Activated CD8-positive, alpha-beta T cell treated with anti-CD3 and anti-CD28 coated beads for 36 hours (primary cell): ENCODE measurements around the gene DNAH1. TPM values are rescaled to one million over a fixed set of nuclear protein-coding genes. Genes with fewer than 3 reads are reported as not detected.

Experiments
- ATAC-seq: fragments of 200-7000 bp; cut with Tn5 transposase; one replicate; pipeline ENCODE4 v1.10.0; 2021; ENCODE audit warnings: mild to moderate bottlenecking, moderate library complexity
- CTCF ChIA-PET: fragments of 350-600 bp; sonication (Branson Sonifier 250); formaldehyde crosslinking; loops from one replicate; lab custom pipeline; 2021; ENCODE audit warnings: antibody characterized with exemption; lab: Charles Lee
- POLR2A ChIA-PET: fragments of 350-600 bp; sonication (Branson Sonifier 250); formaldehyde crosslinking; loops from one replicate; lab custom pipeline; 2021; ENCODE audit warnings: antibody characterized with exemption; lab: Charles Lee
- DNase-seq: peaks from one replicate; pipeline ENCODE4 v3.0.0-alpha.2; 2020
- H3K27ac Mint-ChIP-seq: one replicate; pipeline ENCODE4 v1.8.0; 2021; ENCODE audit warnings: mild to moderate bottlenecking, mixed read lengths
- H3K27me3 Mint-ChIP-seq: one replicate; pipeline ENCODE4 v1.8.0; 2021; ENCODE audit warnings: mixed read lengths
- H3K36me3 Mint-ChIP-seq: one replicate; pipeline ENCODE4 v1.8.0; 2021; ENCODE audit warnings: low read depth, mixed read lengths
- H3K4me1 Mint-ChIP-seq: one replicate; pipeline ENCODE4 v1.8.0; 2021; ENCODE audit warnings: low read depth, mixed read lengths
- H3K4me3 Mint-ChIP-seq: one replicate; pipeline ENCODE4 v1.8.0; 2021; ENCODE audit warnings: mild to moderate bottlenecking, moderate library complexity, mixed read lengths
- H3K9me3 Mint-ChIP-seq: one replicate; pipeline ENCODE4 v1.8.0; 2021; ENCODE audit warnings: mixed read lengths
- intact Hi-C: fragments of 100-400 bp; cut with micrococcal nuclease; formaldehyde crosslinking; loops from one replicate; pipeline ENCODE4 v1.10.0; 2022
- total RNA-seq, 2 experiments: library from RNA; stranded (reverse); gene quantifications; one replicate each; pipeline ENCODE4 v1.2.3, GENCODE V29; 2021
- TF ChIP-seq, protein P1 (sequence below): fragments of 200-600 bp; IDR thresholded peaks from one replicate; pipeline ENCODE4 v1.8.0; 2022; ENCODE audit warnings: antibody characterized with exemption, mild to moderate bottlenecking

The DNAH1 gene
- total RNA-seq, 2 experiments from 2014 or later, result 9.2 to 10.2 TPM

DNA sequence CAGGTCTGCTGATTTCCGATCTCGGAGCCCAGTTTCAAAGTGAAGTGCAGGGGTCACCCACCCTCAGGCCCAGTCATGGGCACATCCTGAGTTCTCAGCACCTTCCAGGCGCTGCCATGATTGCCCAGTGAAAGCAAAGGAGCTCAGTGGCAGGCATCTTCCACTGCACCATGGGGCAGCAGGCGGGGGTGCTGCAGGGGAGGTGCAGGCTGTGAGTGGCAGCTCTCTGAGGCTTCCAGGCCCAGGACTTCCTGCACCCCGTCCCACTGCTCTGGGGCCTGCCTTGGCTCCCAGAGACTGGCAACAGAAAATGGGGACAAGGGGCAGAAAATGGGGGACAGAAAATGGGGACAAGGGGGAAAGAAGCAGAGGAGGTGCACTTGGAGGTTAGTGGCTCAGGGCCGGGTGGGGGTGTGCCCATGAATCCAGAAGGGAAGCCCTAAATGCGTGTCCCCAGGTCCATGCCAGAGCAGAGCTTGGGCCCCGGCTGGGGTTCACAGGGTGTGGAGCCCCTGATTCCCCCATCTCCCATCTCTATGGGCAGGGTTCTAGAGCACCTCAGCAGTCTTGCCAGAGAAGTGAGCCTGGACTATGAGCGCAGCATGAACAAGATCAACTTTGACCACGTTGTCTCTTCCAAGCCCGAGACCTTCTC lies 28.0 kb downstream of the DNAH1 start:
- ATAC-seq (no peak), DNase-seq (no peak)
- TF ChIP-seq, protein P1, sequence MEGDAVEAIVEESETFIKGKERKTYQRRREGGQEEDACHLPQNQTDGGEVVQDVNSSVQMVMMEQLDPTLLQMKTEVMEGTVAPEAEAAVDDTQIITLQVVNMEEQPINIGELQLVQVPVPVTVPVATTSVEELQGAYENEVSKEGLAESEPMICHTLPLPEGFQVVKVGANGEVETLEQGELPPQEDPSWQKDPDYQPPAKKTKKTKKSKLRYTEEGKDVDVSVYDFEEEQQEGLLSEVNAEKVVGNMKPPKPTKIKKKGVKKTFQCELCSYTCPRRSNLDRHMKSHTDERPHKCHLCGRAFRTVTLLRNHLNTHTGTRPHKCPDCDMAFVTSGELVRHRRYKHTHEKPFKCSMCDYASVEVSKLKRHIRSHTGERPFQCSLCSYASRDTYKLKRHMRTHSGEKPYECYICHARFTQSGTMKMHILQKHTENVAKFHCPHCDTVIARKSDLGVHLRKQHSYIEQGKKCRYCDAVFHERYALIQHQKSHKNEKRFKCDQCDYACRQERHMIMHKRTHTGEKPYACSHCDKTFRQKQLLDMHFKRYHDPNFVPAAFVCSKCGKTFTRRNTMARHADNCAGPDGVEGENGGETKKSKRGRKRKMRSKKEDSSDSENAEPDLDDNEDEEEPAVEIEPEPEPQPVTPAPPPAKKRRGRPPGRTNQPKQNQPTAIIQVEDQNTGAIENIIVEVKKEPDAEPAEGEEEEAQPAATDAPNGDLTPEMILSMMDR, result no peak
- H3K27me3 Mint-ChIP-seq, result no peaks in the 10 kb centered on the region
- H3K36me3 Mint-ChIP-seq, result no peaks in the 10 kb centered on the region
- intact Hi-C loops, result no loop called here
- no peak overlapping the region for H3K4me3 Mint-ChIP-seq
- H3K27ac Mint-ChIP-seq, result no peak overlapping the region
- CTCF ChIA-PET, result interaction anchor here (10.7 kb wide), 1 partner anchor 110 kb away, joined by 194 read pairs; the partner anchor contains the start of gene TWF2
- H3K4me1 Mint-ChIP-seq, result peaks cover 3% of the 10 kb centered on the region
- no peaks in the 10 kb centered on the region for H3K9me3 Mint-ChIP-seq
- POLR2A ChIA-PET, result interaction anchor here (0.8 kb wide), 1 partner anchor 125 kb away, joined by 3 read pairs; no protein-coding TSS in a partner anchor

DNA sequence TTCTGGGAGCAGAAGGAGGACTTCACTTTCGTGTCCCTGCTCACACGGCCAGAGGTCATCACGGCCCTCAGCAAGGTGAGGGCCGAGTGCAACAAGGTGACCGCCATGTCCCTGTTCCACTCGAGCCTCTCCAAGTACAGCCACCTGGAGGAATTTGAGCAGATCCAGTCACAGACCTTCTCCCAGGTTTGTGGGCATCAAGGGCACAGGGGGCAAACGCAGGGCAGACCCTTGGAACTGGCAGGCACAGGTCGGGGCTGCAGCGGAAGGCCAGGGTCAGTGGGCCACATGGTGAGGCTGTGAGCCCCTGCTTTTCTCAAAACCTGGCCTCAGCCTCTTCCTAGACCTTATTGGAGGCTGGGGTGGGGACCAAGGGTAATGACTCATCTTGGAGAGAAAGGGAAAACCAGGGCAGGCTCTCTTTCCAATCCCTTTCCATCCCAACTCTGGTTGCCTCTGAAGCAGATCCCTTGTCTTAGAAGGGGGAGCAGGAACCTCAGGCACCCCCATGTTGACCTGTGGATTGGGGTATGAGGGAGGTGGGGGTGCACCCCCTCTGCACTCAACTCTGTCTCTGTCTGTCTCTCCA lies 29.5 kb downstream of the DNAH1 start:
- ChIA-PET POLR2A (no interaction called here), CTCF (interaction anchor here (0.8 to 1.4 kb wide), 3 partner anchors 39 to 125 kb away, joined by 3 to 7 read pairs (median 3); no protein-coding TSS in a partner anchor)
- Mint-ChIP-seq H3K27me3 (no peaks in the 10 kb centered on the region), H3K4me1 (no peaks in the 10 kb centered on the region), H3K27ac (no peak overlapping the region), H3K36me3 (no peaks in the 10 kb centered on the region), H3K4me3 (no peak overlapping the region), H3K9me3 (no peaks in the 10 kb centered on the region)
- DNase-seq (no peak), ATAC-seq (no peak)
- intact Hi-C loops, result no loop called here
- TF ChIP-seq, protein P1, result no peak

DNA sequence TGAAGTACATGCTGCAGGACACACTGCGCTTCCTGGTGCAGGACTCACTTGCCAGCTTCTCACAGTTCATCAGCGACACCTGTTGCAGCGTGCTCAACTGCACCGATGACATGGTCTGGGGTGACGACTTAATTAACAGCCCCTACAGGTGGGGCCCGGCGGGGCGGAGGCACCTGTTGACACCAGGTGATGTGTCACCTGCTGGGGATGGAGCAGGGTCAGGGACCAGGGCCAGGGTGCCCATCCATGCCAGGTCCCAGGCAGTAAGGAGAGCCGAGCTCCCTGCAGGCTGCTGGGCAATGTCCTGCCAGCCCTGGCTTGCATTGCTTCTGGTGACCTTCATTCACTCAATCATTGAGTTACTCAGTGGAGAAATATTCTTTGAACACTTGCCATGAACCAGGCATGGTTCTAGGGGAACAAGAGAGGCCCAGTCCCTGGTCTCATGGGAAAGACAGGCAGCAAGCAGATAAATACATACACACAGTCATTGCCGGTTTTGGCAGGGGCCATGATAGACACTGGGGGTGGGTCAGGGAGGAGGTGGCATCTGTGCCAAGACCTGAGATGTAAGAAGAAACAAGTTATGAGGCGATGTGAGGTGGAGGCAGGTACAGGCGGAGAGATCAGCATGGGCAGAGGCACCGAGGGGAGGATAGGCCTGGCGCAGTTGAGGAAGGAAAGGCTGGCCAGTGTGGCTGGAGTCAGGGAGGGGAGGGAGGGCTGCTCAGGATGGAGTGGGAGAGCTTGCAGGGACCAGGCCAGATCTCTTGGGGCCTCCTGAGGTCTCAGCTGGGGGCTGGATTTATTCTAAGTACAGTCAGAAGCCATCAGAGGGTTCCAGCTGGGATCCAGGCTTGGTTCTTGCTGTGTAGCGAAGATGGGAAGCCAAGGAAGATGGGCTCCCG lies 30.8 kb downstream of the DNAH1 start:
- no peaks in the 10 kb centered on the region for H3K9me3 Mint-ChIP-seq
- intact Hi-C loops, result no loop called here
- H3K36me3 Mint-ChIP-seq, result no peaks in the 10 kb centered on the region
- ATAC-seq (no peak), DNase-seq (no peak)
- H3K27me3 Mint-ChIP-seq, result no peaks in the 10 kb centered on the region
- CTCF ChIA-PET, result interaction anchor here (1.3 to 4.8 kb wide), 4 partner anchors 8 to 126 kb away, joined by 3 to 28 read pairs (median 7); no protein-coding TSS in a partner anchor
- no peaks in the 10 kb centered on the region for H3K4me1 Mint-ChIP-seq
- TF ChIP-seq, protein P1, result no peak
- no peak overlapping the region for H3K4me3 Mint-ChIP-seq
- no peak overlapping the region for H3K27ac Mint-ChIP-seq
- POLR2A ChIA-PET, result interaction anchor here (0.5 to 0.9 kb wide), 2 partner anchors 45 to 125 kb away, joined by 3 read pairs; no protein-coding TSS in a partner anchor

DNA sequence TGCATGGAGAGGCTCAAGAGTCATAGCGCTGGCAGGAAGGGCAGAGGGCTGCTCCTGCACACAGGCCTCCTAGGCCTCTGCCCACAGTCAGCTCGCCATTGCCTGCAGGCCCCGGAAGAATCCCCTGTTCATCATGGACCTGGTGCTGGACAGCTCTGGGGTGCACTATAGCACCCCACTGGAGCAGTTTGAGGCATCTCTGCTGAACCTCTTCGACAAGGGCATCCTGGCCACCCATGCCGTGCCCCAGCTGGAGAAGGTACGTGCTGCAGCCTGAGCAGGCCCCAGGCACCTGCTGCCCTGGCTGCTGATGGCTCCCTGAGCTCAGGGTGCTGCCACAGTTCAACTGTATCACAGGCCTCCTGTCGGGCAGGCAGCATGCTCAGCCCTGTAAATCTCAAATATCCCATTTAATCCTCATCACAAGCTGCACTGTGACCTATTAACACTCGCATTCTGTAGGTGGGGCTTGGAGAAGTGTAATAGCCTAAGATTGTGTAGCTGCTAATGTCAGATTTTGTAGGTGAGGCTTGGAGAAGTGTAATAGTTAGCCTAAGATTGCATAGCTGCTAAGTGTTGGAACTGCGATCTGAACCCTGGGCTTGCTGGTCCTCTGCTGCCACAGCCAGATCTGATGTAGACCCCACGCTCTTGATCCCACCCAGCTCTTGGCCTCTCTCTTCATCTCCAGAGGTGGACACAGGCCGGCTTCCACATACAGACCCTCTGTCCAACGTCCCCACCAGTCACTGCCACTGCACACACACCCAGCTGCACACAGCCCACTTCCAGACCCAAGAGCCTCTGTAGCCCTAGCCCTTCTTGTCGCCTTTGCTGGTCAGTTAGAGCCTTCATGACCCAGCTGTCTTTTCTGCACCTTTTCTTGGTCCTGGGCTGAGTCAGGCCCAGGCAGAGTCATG lies 31.9 kb downstream of the DNAH1 start:
- no peak for ATAC-seq
- POLR2A ChIA-PET, result interaction anchor here (0.9 kb wide), 1 partner anchor 352 kb away, joined by 3 read pairs; the partner anchor contains the start of gene RPL29

More for the DNA sequence above, 31.9 kb downstream of the DNAH1 start:
- Mint-ChIP-seq H3K27ac (no peak overlapping the region), H3K36me3 (no peaks in the 10 kb centered on the region), H3K9me3 (no peaks in the 10 kb centered on the region), H3K27me3 (no peaks in the 10 kb centered on the region), H3K4me3 (no peak overlapping the region), H3K4me1 (no peaks in the 10 kb centered on the region)
- intact Hi-C loops, result no loop called here
- no peak for DNase-seq
- TF ChIP-seq, protein P1, result no peak
- CTCF ChIA-PET, result interaction anchor here (2.1 to 4.8 kb wide), 2 partner anchors 9 to 128 kb away, joined by 7 to 28 read pairs; no protein-coding TSS in a partner anchor
